Ovary (tissue), 9 donors: ENCODE measurements around the gene UPF3A. TPM values are rescaled to one million over a fixed set of nuclear protein-coding genes. Genes with fewer than 3 reads are reported as not detected.

Source experiments
- DNase-seq, 5 donors: peaks; one replicate each; pipeline ENCODE4 v3.0.0-alpha.2; 2019 to 2020
- H3K27ac ChIP-seq, 2 donors: fragments of 200-600 bp; one replicate each; pipeline versions ENCODE4 v1.5.1 to v1.8.0; 2019 to 2022
- H3K27me3 ChIP-seq: fragments of 200-600 bp; one replicate; pipeline ENCODE4 v1.8.0; 2022
- H3K36me3 ChIP-seq: fragments of 200-600 bp; sonication (generic); one replicate; pipeline ENCODE4 v1.5.1; 2019
- H3K4me1 ChIP-seq: one replicate; pipeline ENCODE4 v1.8.1; 2013; ENCODE audit warnings: mild to moderate bottlenecking, moderate library complexity; ENCODE audit not compliant: insufficient read depth
- H3K4me3 ChIP-seq: fragments of 200-600 bp; sonication (generic); one replicate; pipeline ENCODE4 v1.5.1; 2017
- H3K9me3 ChIP-seq, 2 donors: fragments of 200-600 bp in 1 of 2; sonication (generic) in 1 of 2; one replicate each; pipeline versions ENCODE4 v1.5.1 to v1.8.1; 2013 to 2019; ENCODE audit warnings: mild to moderate bottlenecking in 1 of 2, moderate library complexity in 1 of 2
- EP300 ChIP-seq: sonication (generic); formaldehyde crosslinking; IDR thresholded peaks from one replicate; pipeline ENCODE4 v1.6.1; 2017; ENCODE audit warnings: antibody characterized with exemption
- POLR2A ChIP-seq: fragments of 450-650 bp; IDR thresholded peaks from one replicate; pipeline ENCODE4 v1.6.1; 2017; ENCODE audit warnings: antibody characterized with exemption, mild to moderate bottlenecking, moderate library complexity
- WGBS, 3 donors: extraction: QIAGEN DNeasy Blood & Tissue Kit in 1 of 3; methylation state at CpG; one replicate each; pipeline versions ENCODE4 v1.1.5 to v1.1.7; 2013 to 2017; 5-methylcytosine and 5-hydroxymethylcytosine counted together
- intact Hi-C, 4 donors: fragments of 100-400 bp; cut with DNase I; formaldehyde crosslinking; loops; one replicate each; pipeline versions ENCODE4 v1.11.0 to v1.15.1; 2022 to 2023
- polyA plus RNA-seq, 2 donors: library from polyadenylated mRNA; stranded (reverse); fragments of 200-250 nt in 1 of 2; fragments of 350-450 nt in 1 of 2; fragmentation: Illumina TruSeq in 1 of 2; extraction: RNeasy Lipid Tissue Mini Kit (QIAGEN cat#74804) in 1 of 2; gene quantifications; one replicate each; pipeline ENCODE4 v1.2.3, GENCODE V29; 2013 to 2014
- total RNA-seq, 7 donors: library from RNA; depleted of rRNA in 2 of 7; stranded (reverse); fragments of >200 nt in 2 of 7; fragmentation: NEBNext Ultra II Directional in 3 of 7; extraction: Animal tissue kit (Norgen Biotek cat#: 25700) in 3 of 7; gene quantifications; one replicate each; pipeline versions ENCODE4 v1.1.0 to v1.2.4, GENCODE V29; 2016 to 2023
- TF ChIP-seq, protein P1 (sequence below), 3 donors: fragments of 450-650 bp in 2 of 3; fragments of 200-600 bp in 1 of 3; IDR thresholded peaks; one replicate each; pipeline versions ENCODE4 v1.5.1 to v1.8.0; 2016 to 2022; ENCODE audit warnings: antibody characterized with exemption in 3 of 3, mild to moderate bottlenecking in 1 of 3
- donor health status: DM: no; HTN: no; CAD: no; lungs with moderate emphysema.
- donor health status: DM: no; HTN: no; CAD: no.
- donor health status: Bipolar disorder and iron deficiency.
- donor health status: DM: yes; HTN: yes; CAD: no.
- donor health status: DM: no; HTN: no; CAD: no.
- donor health status: DM: yes; HTN: yes; CAD: no.

UPF3A gene
- total and polyA plus RNA-seq, 9 donors: 29.2 to 54.8 (median 40.4) TPM

DNA sequence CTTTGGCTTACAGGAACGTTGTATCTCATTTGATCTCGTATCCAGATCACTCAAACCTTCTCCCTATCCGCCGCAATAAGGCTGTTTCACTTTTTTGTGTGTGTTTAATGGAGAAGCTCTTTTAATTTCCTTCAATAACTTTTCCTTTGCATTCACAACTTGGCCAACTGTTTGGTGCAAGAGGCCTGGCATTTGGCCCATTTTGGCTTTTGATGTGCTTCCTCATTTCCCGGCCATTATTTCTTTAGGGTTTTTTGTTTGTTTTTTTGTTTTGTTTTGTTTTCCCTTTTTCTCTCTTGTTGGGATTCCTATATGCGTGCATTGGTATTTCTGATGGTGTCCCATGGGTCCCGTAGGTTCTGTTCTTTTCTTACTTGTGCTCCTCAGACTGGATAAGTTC is 6.1 kb upstream of the UPF3A start:
- Histone ChIP-seq H3K4me1 (no peaks in the 10 kb centered on the region), H3K27me3 (no peaks in the 10 kb centered on the region), H3K36me3 (no peaks in the 10 kb centered on the region), H3K27ac (no peak overlapping the region), H3K9me3 (no peaks in the 10 kb centered on the region), H3K4me3 (no peak overlapping the region)
- WGBS, 3 donors: 87 to 91% (median 90%) methylated on average over 7 of the region's 7 CpGs
- intact Hi-C loops: no loop called here
- DNase-seq: no peak
- TF ChIP-seq EP300 (no peak), POLR2A (no peak)
- TF ChIP-seq, protein P1, sequence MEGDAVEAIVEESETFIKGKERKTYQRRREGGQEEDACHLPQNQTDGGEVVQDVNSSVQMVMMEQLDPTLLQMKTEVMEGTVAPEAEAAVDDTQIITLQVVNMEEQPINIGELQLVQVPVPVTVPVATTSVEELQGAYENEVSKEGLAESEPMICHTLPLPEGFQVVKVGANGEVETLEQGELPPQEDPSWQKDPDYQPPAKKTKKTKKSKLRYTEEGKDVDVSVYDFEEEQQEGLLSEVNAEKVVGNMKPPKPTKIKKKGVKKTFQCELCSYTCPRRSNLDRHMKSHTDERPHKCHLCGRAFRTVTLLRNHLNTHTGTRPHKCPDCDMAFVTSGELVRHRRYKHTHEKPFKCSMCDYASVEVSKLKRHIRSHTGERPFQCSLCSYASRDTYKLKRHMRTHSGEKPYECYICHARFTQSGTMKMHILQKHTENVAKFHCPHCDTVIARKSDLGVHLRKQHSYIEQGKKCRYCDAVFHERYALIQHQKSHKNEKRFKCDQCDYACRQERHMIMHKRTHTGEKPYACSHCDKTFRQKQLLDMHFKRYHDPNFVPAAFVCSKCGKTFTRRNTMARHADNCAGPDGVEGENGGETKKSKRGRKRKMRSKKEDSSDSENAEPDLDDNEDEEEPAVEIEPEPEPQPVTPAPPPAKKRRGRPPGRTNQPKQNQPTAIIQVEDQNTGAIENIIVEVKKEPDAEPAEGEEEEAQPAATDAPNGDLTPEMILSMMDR (IDR thresholded peaks at IDR 0.05): no peak

GRCh38 chr13:114279146-114279545 is 2.3 kb upstream of the UPF3A start:
- Histone ChIP-seq H3K27me3 (no peaks in the 10 kb centered on the region), H3K27ac (no peak overlapping the region), H3K4me3 (no peak overlapping the region), H3K36me3 (no peaks in the 10 kb centered on the region), H3K4me1 (peaks cover 5% of the 10 kb centered on the region), H3K9me3 (no peaks in the 10 kb centered on the region)
- WGBS, 3 donors: 76 to 88% (median 79%) methylated on average over 4 of the region's 4 CpGs
- no peak for TF ChIP-seq EP300
- TF ChIP-seq, protein P1 (IDR thresholded peaks at IDR 0.05): no peak
- no peak for TF ChIP-seq POLR2A
- intact Hi-C loops: no loop called here
- no peak for DNase-seq

GRCh38 chr13:114279758-114280355 is 1.5 kb upstream of the UPF3A start:
- Histone ChIP-seq H3K4me3 (no peak overlapping the region), H3K27me3 (no peaks in the 10 kb centered on the region), H3K9me3 (no peaks in the 10 kb centered on the region), H3K4me1 (peaks cover 5% of the 10 kb centered on the region), H3K36me3 (no peaks in the 10 kb centered on the region), H3K27ac (no peak overlapping the region)
- TF ChIP-seq, protein P1 (IDR thresholded peaks at IDR 0.05): no peak
- TF ChIP-seq POLR2A: no peak
- TF ChIP-seq EP300: no peak
- DNase-seq: no peak
- 90 to 94% (median 93%) methylated on average over 2 of the region's 2 CpGs for WGBS, 3 donors
- intact Hi-C loops: no loop called here

- no peaks in the 10 kb centered on the region for H3K9me3 ChIP-seq
- peak overlapping the region; percentile 92 to 94 for H3K27ac ChIP-seq
- intact Hi-C loops: no loop called here
- TF ChIP-seq EP300 (no peak), POLR2A (no peak)
- peak overlapping the region; percentile 74 for H3K4me3 ChIP-seq
- no peaks in the 10 kb centered on the region for H3K27me3 ChIP-seq
- 0% methylated on average over 50 of the region's 50 CpGs for WGBS, 3 donors
- peaks cover 5% of the 10 kb centered on the region for H3K4me1 ChIP-seq
- DNase-seq: peak; percentile 27 to 61 (median 43)
- H3K36me3 ChIP-seq: no peaks in the 10 kb centered on the region
Observed at GRCh38 chr13:114282041-114282670, 755 bp downstream of the UPF3A start.

- no peak for DNase-seq
- WGBS, 3 donors: 69 to 78% (median 75%) methylated on average over 3 of the region's 3 CpGs
- Histone ChIP-seq H3K36me3 (no peaks in the 10 kb centered on the region), H3K4me1 (peaks cover 5% of the 10 kb centered on the region), H3K4me3 (no peak overlapping the region), H3K27ac (no peak overlapping the region), H3K27me3 (no peaks in the 10 kb centered on the region), H3K9me3 (no peaks in the 10 kb centered on the region)
- TF ChIP-seq EP300: no peak
- TF ChIP-seq POLR2A: no peak
- TF ChIP-seq, protein P1 (IDR thresholded peaks at IDR 0.05): no peak
- intact Hi-C loops: no loop called here
Observed at GRCh38 chr13:114283576-114283975, 2.2 kb downstream of the UPF3A start.
